ENCODE data around the gene SMYD3. TPM values are rescaled to one million over a fixed set of nuclear protein-coding genes. Genes with fewer than 3 reads are reported as not detected.

Gene SMYD3
- polyA plus RNA-seq, 1 experiment = 39.9 TPM

DNA sequence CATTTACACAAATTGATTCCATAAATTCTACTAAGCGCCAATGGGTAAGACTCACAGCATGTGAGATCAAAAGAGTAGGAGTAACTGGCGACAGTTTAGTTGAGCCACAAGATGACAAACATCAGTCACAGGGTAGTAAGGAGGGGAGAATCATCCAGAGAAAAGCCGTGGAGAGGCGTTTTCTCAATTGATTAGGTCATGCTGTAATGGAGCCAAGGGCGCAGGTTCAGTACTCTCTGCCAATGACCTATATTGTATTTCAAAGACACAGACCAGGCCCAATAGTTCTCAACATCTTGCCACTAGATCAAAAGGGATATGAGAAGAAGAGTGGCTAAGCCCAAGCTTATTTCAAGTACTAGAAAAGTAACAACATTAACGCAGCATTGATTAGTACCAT is 467.5 kb downstream of the SMYD3 start:
- ChIA-PET POLR2A (no interaction called here), CTCF (no interaction called here)
- H3K4me3 ChIP-seq (ENCODE audit: low read depth, low read length) = no peak overlapping the region
- TF ChIP-seq, protein P1, sequence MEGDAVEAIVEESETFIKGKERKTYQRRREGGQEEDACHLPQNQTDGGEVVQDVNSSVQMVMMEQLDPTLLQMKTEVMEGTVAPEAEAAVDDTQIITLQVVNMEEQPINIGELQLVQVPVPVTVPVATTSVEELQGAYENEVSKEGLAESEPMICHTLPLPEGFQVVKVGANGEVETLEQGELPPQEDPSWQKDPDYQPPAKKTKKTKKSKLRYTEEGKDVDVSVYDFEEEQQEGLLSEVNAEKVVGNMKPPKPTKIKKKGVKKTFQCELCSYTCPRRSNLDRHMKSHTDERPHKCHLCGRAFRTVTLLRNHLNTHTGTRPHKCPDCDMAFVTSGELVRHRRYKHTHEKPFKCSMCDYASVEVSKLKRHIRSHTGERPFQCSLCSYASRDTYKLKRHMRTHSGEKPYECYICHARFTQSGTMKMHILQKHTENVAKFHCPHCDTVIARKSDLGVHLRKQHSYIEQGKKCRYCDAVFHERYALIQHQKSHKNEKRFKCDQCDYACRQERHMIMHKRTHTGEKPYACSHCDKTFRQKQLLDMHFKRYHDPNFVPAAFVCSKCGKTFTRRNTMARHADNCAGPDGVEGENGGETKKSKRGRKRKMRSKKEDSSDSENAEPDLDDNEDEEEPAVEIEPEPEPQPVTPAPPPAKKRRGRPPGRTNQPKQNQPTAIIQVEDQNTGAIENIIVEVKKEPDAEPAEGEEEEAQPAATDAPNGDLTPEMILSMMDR (IDR thresholded peaks at IDR 0.05; ENCODE audit: low read depth, low read length) = no peak
- no peaks in the 10 kb centered on the region for H3K27me3 ChIP-seq (ENCODE audit: control insufficient read depth, insufficient read depth, low read length)
- no peak for DNase-seq (ENCODE audit: low read depth, low spot score)
- H3K9me3 ChIP-seq (ENCODE audit: control insufficient read depth, insufficient read depth, low read length) = no peaks in the 10 kb centered on the region
- no peak overlapping the region for H3K27ac ChIP-seq (ENCODE audit: low read depth, low read length)

GRCh38 chr1:246037832-246038231 is 469.2 kb downstream of the SMYD3 start:
- H3K27ac ChIP-seq (ENCODE audit: low read depth, low read length) = no peak overlapping the region
- TF ChIP-seq, protein P1 (IDR thresholded peaks at IDR 0.05; ENCODE audit: low read depth, low read length) = no peak
- CTCF ChIA-PET = interaction anchor here (1.2 kb wide), 1 partner anchor 243 kb away, joined by 3 read pairs; no protein-coding TSS in a partner anchor
- DNase-seq (ENCODE audit: low read depth, low spot score) = no peak
- POLR2A ChIA-PET = no interaction called here
- no peaks in the 10 kb centered on the region for H3K27me3 ChIP-seq (ENCODE audit: control insufficient read depth, insufficient read depth, low read length)
- H3K9me3 ChIP-seq (ENCODE audit: control insufficient read depth, insufficient read depth, low read length) = no peaks in the 10 kb centered on the region
- no peak overlapping the region for H3K4me3 ChIP-seq (ENCODE audit: low read depth, low read length)

DNA sequence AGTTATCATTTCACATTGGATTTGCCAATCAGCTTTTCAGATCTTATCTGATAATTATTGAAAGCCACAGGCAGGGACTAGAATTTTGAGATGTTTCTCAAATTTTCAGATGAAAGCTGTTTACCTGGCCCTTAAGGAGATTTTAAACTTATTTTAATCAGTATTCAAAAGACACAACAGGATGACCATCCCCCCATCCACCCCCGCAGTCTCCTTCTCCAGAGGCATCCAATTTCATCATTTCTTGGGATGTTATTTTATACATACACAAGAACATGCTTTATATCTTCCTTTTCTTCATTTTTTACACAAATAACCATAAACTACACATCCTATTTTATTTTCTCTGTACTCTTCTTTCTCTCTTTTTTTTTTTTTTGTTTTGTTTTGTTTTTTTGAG is 470.9 kb downstream of the SMYD3 start:
- H3K27me3 ChIP-seq (ENCODE audit: control insufficient read depth, insufficient read depth, low read length) = no peaks in the 10 kb centered on the region
- H3K27ac ChIP-seq (ENCODE audit: low read depth, low read length) = no peak overlapping the region
- CTCF ChIA-PET = no interaction called here
- no peak for DNase-seq (ENCODE audit: low read depth, low spot score)
- POLR2A ChIA-PET = no interaction called here
- no peaks in the 10 kb centered on the region for H3K9me3 ChIP-seq (ENCODE audit: control insufficient read depth, insufficient read depth, low read length)
- TF ChIP-seq, protein P1 (IDR thresholded peaks at IDR 0.05; ENCODE audit: low read depth, low read length) = no peak
- no peak overlapping the region for H3K4me3 ChIP-seq (ENCODE audit: low read depth, low read length)

DNA sequence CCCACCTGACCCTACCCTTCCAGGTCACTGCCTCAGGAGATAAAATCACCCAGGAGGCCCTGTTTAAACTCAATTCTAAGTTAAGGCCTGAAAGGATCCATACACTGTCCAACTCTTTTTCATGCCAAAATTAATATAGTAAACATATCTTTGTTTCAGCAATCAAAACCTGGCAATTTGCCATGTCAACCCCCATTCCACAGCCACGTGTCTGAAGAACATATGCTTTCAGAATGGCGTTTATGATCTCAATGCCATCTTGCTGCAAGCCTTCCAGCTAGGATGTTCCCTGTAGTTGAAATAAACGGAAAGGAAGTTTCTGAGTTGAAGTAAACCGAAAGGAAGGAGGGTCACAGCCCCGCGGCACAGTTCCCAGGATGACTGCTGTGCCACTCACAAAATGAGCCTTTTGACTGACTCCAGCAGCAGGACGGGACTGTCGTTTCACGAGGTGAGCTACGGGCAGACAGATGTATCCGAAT is 472.0 kb downstream of the SMYD3 start:
- TF ChIP-seq, protein P1 (IDR thresholded peaks at IDR 0.05; ENCODE audit: low read depth, low read length) = no peak
- Histone ChIP-seq H3K9me3 (ENCODE audit: control insufficient read depth, insufficient read depth, low read length) (no peaks in the 10 kb centered on the region), H3K4me3 (ENCODE audit: low read depth, low read length) (peak overlapping the region; percentile 8; the same call in 1 of the 2 replicates), H3K27me3 (ENCODE audit: control insufficient read depth, insufficient read depth, low read length) (no peaks in the 10 kb centered on the region), H3K27ac (ENCODE audit: low read depth, low read length) (no peak overlapping the region)
- ChIA-PET POLR2A (no interaction called here), CTCF (interaction anchor here (0.6 kb wide), 1 partner anchor 31 kb away, joined by 3 read pairs; no protein-coding TSS in a partner anchor)
- no peak for DNase-seq (ENCODE audit: low read depth, low spot score)

- POLR2A ChIA-PET = no interaction called here
- TF ChIP-seq, protein P1 (IDR thresholded peaks at IDR 0.05; ENCODE audit: low read depth, low read length) = no peak
- H3K4me3 ChIP-seq (ENCODE audit: low read depth, low read length) = no peak overlapping the region
- no peaks in the 10 kb centered on the region for H3K9me3 ChIP-seq (ENCODE audit: control insufficient read depth, insufficient read depth, low read length)
- CTCF ChIA-PET = interaction anchor here (0.6 kb wide), 1 partner anchor 31 kb away, joined by 3 read pairs; no protein-coding TSS in a partner anchor
- H3K27me3 ChIP-seq (ENCODE audit: control insufficient read depth, insufficient read depth, low read length) = no peaks in the 10 kb centered on the region
- H3K27ac ChIP-seq (ENCODE audit: low read depth, low read length) = no peak overlapping the region
- no peak for DNase-seq (ENCODE audit: low read depth, low spot score)
Measured at GRCh38 chr1:246034630-246035029, 472.4 kb downstream of the SMYD3 start.
